ENCODE data around the gene INTS7.

Gene INTS7

GRCh38 chr1:211924256-211924655, 111.1 kb downstream of the INTS7 start:
- TF ChIP-seq FOXM1 (IDR thresholded peaks at IDR 0.05; ENCODE audit: borderline replicate concordance, low read depth) (no peak), YY1 (IDR thresholded peaks at IDR 0.05; ENCODE audit: low read depth) (no peak), EGR1 (IDR thresholded peaks at IDR 0.05) (no peak), TAF1 (IDR thresholded peaks at IDR 0.05; ENCODE audit: low read depth) (no peak), USF1 (IDR thresholded peaks at IDR 0.05) (no peak), TCF12 (IDR thresholded peaks at IDR 0.05; ENCODE audit: low read depth) (no peak), CEBPB (IDR thresholded peaks at IDR 0.05) (no peak), RAD21 (IDR thresholded peaks at IDR 0.05; ENCODE audit: low read depth) (no peak), NFIC (IDR thresholded peaks at IDR 0.05) (no peak), CREB1 (IDR thresholded peaks at IDR 0.05; ENCODE audit: low read depth) (no peak), EP300 (IDR thresholded peaks at IDR 0.05; ENCODE audit: borderline replicate concordance) (no peak), ZBTB7A (IDR thresholded peaks at IDR 0.05; ENCODE audit: low read depth) (no peak), REST (IDR thresholded peaks at IDR 0.05; ENCODE audit: low read depth) (no peak), MAX (IDR thresholded peaks at IDR 0.05) (no peak), TEAD4 (IDR thresholded peaks at IDR 0.05) (no peak)

GRCh38 chr1:211923095-211923494, 112.3 kb downstream of the INTS7 start:
- TF ChIP-seq FOXM1 (IDR thresholded peaks at IDR 0.05; ENCODE audit: borderline replicate concordance, low read depth) (no peak), CREB1 (IDR thresholded peaks at IDR 0.05; ENCODE audit: low read depth) (no peak), YY1 (IDR thresholded peaks at IDR 0.05; ENCODE audit: low read depth) (no peak), ZBTB7A (IDR thresholded peaks at IDR 0.05; ENCODE audit: low read depth) (no peak), EGR1 (IDR thresholded peaks at IDR 0.05) (no peak), EP300 (IDR thresholded peaks at IDR 0.05; ENCODE audit: borderline replicate concordance) (no peak), TCF12 (IDR thresholded peaks at IDR 0.05; ENCODE audit: low read depth) (no peak), RAD21 (IDR thresholded peaks at IDR 0.05; ENCODE audit: low read depth) (no peak), TEAD4 (IDR thresholded peaks at IDR 0.05) (no peak), USF1 (IDR thresholded peaks at IDR 0.05) (no peak), REST (IDR thresholded peaks at IDR 0.05; ENCODE audit: low read depth) (no peak), MAX (IDR thresholded peaks at IDR 0.05) (no peak), CEBPB (IDR thresholded peaks at IDR 0.05) (no peak), TAF1 (IDR thresholded peaks at IDR 0.05; ENCODE audit: low read depth) (no peak), NFIC (IDR thresholded peaks at IDR 0.05) (no peak)

GRCh38 chr1:211921579-211922095, 113.7 kb downstream of the INTS7 start:
- TF ChIP-seq USF1 (IDR thresholded peaks at IDR 0.05) (no peak), CREB1 (IDR thresholded peaks at IDR 0.05; ENCODE audit: low read depth) (no peak), EGR1 (IDR thresholded peaks at IDR 0.05) (no peak), MAX (IDR thresholded peaks at IDR 0.05) (no peak), NFIC (IDR thresholded peaks at IDR 0.05) (no peak), EP300 (IDR thresholded peaks at IDR 0.05; ENCODE audit: borderline replicate concordance) (no peak), RAD21 (IDR thresholded peaks at IDR 0.05; ENCODE audit: low read depth) (no peak), CEBPB (IDR thresholded peaks at IDR 0.05) (no peak), TAF1 (IDR thresholded peaks at IDR 0.05; ENCODE audit: low read depth) (no peak), TEAD4 (IDR thresholded peaks at IDR 0.05) (no peak), TCF12 (IDR thresholded peaks at IDR 0.05; ENCODE audit: low read depth) (no peak), ZBTB7A (IDR thresholded peaks at IDR 0.05; ENCODE audit: low read depth) (no peak)

- no peak for TF ChIP-seq REST (IDR thresholded peaks at IDR 0.05; ENCODE audit: low read depth)
- TF ChIP-seq RAD21 (IDR thresholded peaks at IDR 0.05; ENCODE audit: low read depth) = no peak
- TF ChIP-seq TEAD4 (IDR thresholded peaks at IDR 0.05) = no peak
- no peak for TF ChIP-seq CEBPB (IDR thresholded peaks at IDR 0.05)
- no peak for TF ChIP-seq MAX (IDR thresholded peaks at IDR 0.05)
- TF ChIP-seq ZBTB7A (IDR thresholded peaks at IDR 0.05; ENCODE audit: low read depth) = no peak
- no peak for TF ChIP-seq NFIC (IDR thresholded peaks at IDR 0.05)
- no peak for TF ChIP-seq FOXM1 (IDR thresholded peaks at IDR 0.05; ENCODE audit: borderline replicate concordance, low read depth)
- TF ChIP-seq USF1 (IDR thresholded peaks at IDR 0.05) = no peak
- no peak for TF ChIP-seq TCF12 (IDR thresholded peaks at IDR 0.05; ENCODE audit: low read depth)
- no peak for TF ChIP-seq TAF1 (IDR thresholded peaks at IDR 0.05; ENCODE audit: low read depth)
These were observed 114.6 kb downstream of the INTS7 start for GRCh38 chr1:211920602-211921226.
